Suppressor macrophage treated with lipopolysaccharide for 4 hours (primary cell): ENCODE data around the gene RUSC1.
A peak's percentile ranks its signal among the peaks of the same experiment; 100 is the strongest.
"Not testable (repeated sequence)": the region's sequence is repeated elsewhere in the genome, so short reads cannot be mapped to it uniquely, and the experiment has no call there.

Experiments used
- DNase-seq: peaks from one replicate; pipeline ENCODE4 v3.0.0-alpha.2; 2020

The RUSC1 gene, protein sequence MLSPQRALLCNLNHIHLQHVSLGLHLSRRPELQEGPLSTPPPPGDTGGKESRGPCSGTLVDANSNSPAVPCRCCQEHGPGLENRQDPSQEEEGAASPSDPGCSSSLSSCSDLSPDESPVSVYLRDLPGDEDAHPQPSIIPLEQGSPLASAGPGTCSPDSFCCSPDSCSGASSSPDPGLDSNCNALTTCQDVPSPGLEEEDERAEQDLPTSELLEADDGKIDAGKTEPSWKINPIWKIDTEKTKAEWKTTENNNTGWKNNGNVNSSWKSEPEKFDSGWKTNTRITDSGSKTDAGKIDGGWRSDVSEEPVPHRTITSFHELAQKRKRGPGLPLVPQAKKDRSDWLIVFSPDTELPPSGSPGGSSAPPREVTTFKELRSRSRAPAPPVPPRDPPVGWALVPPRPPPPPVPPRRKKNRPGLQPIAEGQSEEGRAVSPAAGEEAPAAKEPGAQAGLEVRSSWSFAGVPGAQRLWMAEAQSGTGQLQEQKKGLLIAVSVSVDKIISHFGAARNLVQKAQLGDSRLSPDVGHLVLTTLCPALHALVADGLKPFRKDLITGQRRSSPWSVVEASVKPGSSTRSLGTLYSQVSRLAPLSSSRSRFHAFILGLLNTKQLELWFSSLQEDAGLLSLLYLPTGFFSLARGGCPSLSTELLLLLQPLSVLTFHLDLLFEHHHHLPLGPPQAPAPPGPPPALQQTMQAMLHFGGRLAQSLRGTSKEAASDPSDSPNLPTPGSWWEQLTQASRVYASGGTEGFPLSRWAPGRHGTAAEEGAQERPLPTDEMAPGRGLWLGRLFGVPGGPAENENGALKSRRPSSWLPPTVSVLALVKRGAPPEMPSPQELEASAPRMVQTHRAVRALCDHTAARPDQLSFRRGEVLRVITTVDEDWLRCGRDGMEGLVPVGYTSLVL

DNA sequence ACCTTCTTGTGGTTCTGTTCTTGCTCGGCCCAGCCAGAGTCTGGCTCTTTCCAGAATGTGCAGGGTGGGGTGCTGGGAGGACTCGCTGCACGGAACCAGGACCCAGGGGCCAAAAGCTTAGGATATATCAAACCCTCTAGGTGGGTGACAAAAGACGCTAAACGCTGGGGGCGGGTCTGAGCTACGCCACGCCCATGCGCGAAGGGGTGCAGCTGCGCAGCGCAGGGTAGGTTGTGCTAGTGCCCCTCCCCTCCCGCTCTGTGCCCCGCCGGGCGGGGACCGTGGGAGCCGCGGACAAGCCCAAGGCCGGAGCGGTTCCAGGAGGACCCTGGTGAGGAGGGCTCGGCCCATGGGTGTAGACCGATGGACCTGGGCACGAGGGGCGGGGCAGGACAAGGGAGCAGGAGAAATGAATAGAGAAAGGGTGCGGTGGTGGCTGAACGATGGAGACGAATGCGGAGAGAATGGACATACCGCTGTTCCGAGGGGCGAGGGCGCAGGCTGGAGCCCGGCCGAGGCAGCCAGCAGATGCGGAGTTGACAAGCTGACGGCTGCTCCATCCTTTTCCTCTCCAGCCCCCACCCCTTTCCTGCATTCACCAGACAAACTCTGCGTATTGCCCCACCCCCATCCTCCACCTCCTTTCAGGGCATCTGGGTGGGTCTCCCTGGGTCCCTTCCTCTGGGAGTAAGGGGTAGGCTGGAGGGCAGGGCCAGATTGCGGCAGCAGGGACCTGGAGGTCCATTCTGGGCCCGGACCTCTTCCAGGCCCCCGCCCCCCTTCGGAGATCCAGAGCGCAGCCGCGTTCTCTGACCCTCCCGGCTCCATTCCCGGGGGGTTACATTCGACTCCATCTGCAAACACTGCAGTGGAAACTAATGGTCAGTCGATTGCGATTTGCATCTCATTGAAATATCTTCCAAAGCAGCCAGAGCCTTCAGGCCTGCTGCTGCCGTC, at the start of gene RUSC1:
RUSC1 (plus strand) TSS at position 234 of the 957 bp plus-strand sequence. CDS start 880 bp downstream, outside the sequence.
- DNase-seq, result peak; percentile 61

DNA sequence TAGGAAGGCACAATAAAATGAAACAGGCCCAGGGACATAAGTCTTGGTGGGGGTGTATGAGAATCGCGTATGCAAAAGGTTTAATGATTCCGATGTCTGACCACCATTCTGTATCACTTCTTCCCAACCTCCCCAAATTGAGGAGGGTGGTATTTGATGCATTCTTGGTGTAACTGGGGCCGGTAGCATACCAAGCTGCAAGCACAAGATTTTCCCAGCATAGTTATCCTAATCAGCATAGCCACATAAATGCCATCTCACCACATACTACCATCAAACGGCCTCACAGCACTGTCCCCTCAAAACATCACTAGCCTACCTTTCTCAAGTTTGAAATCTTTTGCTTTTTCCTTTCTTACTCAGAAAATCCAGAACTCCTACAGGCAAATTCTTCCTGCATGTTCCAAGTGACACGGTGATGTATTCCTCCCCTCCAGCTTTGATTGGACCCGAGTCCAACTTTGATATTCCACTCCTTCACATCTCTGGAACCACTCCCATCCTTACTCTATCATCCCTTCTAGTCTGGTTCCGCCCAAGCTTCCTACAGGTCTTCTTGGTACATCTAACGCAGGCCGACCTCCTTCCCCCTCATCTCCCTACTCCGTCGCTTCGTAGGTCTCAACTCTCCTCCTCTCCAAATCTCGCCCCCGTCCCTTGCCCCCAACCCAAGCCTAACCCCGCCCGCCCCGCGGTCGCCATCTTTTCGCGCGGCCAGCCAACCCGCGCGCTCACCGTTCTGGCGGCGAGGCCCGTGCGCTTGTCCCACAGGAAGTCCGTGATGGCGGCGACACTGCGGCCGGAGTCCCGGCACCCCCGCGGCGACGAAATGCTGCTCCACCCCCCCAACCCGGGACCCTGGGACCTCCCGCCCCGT, 48.0 kb upstream of the RUSC1 start:
- DNase-seq, result no peak

DNA sequence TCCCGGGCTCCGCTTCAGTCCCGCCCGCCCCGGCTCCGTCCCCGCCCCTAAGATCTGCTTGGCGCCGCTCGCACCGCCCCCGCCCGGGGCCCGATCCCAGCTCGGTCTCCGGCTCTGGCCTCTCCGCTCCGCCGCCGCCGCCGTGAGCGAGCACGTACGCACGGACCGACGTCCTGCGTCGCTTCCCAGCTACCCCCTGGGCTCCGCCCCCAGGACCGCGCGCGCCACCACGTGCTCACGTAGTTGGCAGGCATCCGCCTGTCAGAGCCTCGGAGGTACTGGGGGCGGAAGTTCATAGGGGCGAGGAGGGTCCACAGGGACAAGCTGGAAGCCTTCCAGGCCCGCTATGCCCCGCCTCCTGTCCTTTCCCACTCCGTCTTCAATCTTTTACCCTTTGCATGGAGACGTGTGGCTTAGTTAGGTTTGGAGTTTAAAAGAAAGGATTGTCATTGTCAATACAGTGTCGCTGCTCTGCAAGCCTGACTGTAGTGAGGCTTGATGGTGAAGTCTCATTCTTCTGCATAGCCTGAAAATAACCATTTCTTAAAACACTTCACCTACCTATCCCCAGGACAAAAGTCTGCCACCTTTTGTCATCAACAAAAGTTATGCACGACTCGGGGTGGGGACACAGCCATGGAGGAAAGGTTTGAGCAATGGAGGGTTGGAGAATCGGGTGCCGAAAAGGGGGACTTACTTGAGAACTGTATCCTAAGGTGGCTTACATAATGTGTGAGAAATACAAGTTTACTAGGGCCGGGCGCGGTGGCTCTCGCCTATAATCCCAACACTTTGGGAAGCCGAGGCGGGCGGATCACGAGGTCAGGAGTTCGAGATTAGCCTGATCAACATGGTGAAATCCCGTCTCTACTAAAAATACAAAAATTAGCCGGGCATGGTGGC, 47.1 kb upstream of the RUSC1 start, which contains the start of gene CLK2:
CLK2 (minus strand) TSS at position 162 of the 903 bp plus-strand sequence. CDS start 2,527 bp downstream, outside the sequence.
- peak; percentile 98 for DNase-seq

DNA sequence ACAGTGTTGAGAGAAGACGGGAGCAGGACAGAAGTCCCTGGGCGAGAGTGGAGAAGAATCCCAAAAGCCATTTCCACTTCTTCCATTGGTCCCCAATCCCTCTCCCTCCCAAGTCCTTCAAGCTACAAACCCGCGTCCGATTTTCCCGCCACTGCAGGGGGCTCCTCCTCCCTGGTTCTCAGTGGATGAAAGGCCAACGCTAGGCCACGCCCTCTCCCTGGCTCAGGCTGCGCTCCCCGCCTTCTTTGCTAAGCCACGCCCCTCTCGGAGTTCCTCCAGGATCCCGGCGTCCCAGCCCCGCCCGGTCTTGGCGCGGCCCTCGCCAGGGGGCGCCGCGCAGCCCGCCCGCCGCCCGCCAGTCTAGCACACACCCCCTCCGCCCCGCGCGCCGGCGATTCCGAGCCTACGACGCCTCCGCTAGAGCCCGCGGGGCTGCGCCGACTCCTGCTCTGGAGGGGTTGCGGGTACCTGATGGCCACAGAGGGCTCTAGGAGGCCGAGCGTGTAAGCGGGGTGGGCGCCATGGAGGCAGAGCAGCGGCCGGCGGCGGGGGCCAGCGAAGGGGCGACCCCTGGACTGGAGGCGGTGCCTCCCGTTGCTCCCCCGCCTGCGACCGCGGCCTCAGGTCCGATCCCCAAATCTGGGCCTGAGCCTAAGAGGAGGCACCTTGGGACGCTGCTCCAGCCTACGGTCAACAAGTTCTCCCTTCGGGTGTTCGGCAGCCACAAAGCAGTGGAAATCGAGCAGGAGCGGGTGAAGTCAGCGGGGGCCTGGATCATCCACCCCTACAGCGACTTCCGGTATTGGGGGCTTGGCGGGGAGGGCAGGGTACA, 43.4 kb upstream of the RUSC1 start, which contains the start of gene HCN3:
HCN3 (plus strand) TSS at position 394 of the 832 bp plus-strand sequence; CDS start at position 522, 128 bp downstream.
- peak; percentile 99 for DNase-seq

DNA sequence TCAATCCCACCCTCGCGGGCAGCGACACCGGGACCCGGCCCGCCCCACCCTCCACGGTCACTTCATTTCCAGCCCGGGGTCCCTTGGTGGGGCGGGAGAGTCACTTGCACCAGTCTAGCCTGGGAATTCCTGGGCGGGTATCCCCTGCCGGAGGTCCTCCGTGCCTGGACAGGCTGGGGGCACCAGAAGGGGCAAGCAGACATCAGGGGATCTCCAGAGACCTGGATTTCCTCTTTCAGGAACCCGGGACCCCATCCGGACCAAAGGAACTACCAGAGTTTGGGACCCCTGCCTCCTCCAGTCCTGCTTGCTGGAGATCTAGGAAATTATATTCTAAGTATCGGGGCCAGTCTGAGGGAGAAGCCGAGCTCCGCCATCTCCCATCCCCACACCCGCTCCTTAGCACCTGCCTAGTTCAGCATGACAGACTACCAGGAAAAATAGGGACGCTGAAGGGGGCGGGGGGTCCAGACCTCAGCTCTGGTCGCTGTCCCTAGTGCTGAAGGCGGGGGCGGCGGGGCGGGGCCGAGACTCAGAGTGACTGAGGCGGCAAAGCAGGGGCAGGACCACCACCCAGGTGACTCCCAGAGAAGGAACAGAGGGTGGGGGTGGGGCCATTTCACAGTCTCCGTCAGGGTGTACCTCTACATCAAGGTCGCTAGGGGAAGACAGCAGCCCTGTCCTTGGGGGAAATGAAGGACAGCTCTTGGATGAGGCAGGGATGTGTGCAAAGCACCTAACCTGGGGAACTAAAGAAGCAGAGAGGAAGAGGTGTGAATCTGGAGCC, 42.6 kb upstream of the RUSC1 start:
- DNase-seq, result peak; percentile 13

DNA sequence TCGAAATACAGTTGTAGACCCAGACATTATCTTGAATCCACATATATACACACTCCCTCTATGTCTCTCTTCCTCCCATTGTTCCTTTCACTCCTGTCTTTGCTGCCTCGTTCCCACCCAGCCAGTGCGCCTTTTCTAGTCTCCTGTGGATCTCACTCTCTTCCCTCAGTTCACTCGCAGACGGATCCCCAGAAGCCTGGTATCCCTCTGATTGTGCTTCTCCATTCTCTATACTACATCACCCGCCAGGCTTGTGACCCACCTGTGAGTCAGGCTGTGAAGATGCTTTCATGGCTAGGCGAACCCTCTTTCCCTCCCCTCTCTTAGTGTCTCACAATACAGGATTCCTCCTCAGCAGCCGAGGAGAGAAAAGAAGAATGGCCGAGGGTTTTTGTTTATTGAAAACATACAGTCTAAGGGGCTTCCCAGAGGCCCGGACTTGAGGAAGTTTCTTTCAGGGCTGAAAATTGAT, 42.0 kb upstream of the RUSC1 start:
- DNase-seq, result no peak

DNA sequence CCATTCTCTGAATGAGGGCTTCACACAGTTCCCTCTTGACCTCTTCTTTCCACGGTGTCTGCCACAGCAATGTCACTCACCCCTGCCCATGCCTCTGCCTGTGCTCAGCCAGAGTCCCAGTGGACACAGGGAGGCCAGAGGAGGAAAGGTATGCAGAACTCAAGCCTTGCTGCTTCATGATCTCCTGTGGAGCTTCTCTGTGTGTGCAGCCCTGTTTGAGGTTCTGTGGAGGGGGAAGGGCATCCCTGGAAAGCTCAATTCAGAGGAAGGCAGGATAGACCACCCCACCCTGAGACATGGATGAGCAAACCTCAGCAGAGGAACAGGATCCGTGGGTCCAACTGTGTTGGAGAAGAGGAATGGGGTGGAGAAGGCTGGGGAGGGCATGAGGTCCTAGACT, 41.4 kb upstream of the RUSC1 start:
- DNase-seq, result no peak

DNA sequence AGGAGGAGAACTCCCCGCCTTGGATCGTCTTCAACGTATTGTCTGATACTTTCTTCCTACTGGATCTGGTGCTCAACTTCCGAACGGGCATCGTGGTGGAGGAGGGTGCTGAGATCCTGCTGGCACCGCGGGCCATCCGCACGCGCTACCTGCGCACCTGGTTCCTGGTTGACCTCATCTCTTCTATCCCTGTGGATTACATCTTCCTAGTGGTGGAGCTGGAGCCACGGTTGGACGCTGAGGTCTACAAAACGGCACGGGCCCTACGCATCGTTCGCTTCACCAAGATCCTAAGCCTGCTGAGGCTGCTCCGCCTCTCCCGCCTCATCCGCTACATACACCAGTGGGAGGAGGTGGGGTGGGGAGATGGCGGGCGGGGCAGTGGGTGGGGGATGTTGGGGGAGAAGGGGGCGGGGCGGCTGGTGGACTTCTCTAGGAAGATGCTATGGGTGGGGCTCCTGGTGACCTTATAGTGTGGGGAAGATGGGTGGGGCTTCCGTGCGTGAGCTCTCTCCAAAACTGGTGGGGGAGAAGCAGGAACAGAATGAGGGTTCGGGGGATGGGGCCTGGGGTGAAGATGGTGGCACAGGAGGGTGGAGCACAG, 38.1 kb upstream of the RUSC1 start:
- DNase-seq, result no peak

DNA sequence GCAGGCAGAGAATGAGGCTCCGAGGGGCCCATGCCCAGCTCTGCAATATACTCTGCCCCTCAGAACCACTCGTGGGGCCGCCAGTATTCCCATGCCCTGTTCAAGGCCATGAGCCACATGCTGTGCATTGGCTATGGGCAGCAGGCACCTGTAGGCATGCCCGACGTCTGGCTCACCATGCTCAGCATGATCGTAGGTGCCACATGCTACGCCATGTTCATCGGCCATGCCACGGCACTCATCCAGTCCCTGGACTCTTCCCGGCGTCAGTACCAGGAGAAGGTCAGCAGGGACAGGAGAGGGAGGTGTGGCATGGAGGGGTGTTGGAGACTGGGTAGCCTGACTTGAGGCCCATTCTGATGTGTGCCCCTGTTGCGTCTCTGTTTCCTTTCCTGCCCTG, 36.2 kb upstream of the RUSC1 start:
- DNase-seq, result no peak

DNA sequence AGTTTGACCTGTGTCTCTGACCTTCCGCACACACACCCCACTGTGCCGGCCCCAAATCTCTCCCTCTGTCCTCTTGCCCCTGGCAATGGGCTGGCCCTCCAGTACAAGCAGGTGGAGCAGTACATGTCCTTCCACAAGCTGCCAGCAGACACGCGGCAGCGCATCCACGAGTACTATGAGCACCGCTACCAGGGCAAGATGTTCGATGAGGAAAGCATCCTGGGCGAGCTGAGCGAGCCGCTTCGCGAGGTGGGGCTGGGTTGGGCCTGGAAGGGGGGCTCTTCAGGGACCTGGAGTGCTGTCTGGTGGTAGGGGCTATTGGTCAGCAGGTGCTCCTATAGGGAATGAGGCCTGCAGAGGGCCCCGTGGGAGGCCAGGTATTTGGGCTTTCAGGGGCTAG, 35.6 kb upstream of the RUSC1 start:
- no peak for DNase-seq

DNA sequence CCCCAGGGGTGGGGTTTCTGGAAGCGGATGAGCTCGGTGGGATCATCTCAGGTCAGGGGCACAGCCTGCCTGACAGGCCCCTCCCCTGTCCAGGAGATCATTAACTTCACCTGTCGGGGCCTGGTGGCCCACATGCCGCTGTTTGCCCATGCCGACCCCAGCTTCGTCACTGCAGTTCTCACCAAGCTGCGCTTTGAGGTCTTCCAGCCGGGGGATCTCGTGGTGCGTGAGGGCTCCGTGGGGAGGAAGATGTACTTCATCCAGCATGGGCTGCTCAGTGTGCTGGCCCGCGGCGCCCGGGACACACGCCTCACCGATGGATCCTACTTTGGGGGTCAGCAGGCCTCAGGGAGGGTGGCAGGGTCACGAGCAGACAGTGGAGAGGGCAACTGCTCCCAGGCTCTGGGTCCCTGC, 35.1 kb upstream of the RUSC1 start:
- DNase-seq, result no peak

DNA sequence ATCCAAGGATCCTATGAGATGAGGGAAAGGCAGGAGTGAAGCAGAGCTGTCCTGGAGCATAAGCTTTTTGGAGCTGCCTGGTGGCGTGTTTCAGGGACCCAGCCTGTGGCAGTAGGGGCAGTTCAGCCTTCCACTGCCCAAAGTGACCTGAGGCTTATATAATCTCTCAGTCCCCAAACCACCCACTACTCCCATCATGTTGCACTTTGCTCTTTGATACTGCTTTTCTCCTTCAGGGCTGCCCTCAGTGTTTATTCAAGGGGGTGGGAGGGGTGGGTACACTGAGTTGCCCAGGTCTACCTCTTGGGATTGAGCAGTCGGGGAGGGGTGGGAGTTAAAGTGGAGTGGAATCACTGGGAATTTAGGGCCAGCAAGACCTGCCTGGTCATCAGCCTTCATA, 34.1 kb upstream of the RUSC1 start:
- DNase-seq, result no peak

DNA sequence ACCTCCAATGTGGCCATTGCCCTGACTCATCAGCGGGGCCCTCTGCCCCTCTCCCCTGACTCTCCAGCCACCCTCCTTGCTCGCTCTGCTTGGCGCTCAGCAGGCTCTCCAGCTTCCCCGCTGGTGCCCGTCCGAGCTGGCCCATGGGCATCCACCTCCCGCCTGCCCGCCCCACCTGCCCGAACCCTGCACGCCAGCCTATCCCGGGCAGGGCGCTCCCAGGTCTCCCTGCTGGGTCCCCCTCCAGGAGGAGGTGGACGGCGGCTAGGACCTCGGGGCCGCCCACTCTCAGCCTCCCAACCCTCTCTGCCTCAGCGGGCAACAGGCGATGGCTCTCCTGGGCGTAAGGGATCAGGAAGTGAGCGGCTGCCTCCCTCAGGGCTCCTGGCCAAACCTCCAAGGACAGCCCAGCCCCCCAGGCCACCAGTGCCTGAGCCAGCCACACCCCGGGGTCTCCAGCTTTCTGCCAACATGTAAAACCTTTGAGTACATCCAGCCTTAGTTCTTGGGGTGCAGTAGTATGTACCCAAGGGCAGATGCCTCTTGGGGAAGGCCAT, 32.6 kb upstream of the RUSC1 start:
- no peak for DNase-seq

DNA sequence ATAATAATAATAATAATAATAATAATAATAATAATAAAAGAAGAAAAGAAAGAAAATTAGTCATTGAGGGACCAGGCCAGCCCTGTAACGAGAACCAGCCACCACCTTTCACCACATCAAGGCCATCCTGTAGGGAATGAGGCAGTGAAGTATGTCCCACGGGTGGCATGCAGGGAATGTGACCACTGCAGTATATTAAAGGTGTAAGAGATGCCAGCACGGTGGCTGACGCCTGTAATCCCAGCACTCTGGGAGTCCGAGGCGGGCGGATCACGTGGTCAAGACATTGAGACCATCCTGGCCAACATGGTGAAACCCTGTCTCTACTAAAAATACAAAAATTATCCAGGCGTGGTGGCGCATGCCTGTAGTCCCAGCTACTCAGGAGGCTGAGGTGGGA, 29.7 kb upstream of the RUSC1 start:
- DNase-seq, result not testable (repeated sequence)

DNA sequence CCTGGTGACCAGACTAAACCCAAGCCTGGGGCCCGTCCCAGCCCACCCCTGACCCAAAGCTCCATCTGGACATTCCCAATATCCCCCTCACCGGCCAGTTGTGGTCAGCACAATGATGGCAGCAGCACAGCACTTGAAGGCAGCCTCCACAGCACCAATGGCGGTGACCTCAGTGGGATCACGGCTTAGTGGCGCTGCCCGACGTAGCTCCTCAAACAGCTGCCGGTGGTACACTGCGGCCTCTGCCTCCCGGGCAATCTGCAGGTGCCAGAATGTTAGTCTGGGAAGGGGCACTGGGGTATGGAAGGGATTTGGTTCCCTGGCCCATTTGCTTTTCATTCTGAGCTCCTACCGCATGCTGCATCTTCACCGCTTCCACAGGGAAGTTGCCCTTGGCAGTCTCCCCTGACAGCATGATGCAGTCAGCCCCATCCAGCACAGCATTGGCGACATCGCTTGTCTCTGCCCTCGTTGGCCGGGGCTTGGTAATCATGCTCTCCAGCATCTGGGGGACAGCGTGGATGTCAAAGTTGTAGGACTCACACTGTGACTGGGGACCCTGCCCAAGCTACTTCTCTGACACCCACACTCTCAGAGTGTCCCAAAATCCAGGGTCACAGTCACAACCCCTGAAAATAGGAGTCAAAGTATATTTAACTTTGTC, 27.5 kb upstream of the RUSC1 start:
- DNase-seq, result no peak

DNA sequence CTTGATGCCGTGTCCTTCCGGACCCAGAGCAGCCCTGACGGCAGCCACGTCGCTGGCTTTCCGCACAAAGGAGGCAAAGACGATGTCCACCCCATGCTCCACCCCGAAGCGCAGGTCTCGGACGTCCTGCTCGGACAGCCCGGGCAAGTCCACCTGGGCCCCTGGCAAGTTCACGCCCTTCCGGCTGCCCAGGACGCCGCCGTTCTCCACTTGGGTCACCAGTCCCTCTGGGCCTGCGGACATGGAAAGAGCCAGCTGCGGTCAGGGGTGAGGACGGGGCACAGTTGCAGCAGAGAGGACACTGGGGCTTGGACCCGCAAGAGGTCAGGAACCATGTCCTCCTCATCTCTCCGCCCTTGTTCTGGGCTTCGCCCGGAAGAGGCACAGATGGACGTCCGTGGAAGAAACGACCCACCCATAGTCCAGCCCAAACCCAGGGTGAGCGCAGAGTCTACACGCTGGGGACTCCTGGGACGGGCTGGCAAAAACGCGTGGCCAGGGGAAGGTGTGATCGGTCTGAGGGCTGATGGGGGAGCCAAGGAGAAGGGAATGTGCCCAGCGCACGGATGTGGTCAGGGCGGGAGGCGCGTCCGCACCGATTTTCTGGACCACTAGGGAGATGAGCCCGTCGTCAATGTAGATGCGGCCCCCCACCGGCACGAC, 26.0 kb upstream of the RUSC1 start:
- DNase-seq, result no peak
